GM18868 (cell line): ENCODE measurements around the gene TES.

Experiments
- ATAC-seq: cut with Tn5 transposase; IDR thresholded peaks from one replicate; pipeline ENCODE4 v1.9.1; 2021; ENCODE audit warnings: mild to moderate bottlenecking, moderate library complexity; ENCODE audit not compliant: unreplicated experiment

Gene TES

GRCh38 chr7:116193329-116194087 lies 16.8 kb upstream of the TES start:
- ATAC-seq, result no peak

DNA sequence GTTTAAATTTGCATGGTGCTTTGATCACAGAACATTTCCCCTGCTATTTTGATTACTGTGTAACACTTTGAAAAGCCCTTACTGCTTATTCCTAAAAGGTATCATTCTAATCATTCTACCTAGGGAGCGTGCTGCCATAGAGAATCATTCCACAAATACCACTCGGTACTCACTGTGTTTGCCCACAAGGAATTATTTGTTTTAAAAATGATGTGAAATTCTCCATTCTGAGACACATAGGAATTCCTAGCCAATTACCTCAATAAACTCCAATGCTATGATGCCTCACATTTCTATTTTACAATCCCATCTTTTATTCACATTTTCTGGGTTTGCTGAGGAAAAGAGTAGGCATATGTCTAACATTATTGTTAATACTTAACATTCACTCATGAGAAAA lies 16.2 kb upstream of the TES start:
- no peak for ATAC-seq

- ATAC-seq, result no peak
These were observed 14.9 kb upstream of the TES start for GRCh38 chr7:116195451-116195850.

- no peak for ATAC-seq
These were observed 13.4 kb upstream of the TES start for GRCh38 chr7:116196947-116197346.

GRCh38 chr7:116197360-116197759 lies 13.0 kb upstream of the TES start:
- no peak for ATAC-seq

- no peak for ATAC-seq
These were observed 11.5 kb upstream of the TES start for GRCh38 chr7:116198748-116199410.

DNA sequence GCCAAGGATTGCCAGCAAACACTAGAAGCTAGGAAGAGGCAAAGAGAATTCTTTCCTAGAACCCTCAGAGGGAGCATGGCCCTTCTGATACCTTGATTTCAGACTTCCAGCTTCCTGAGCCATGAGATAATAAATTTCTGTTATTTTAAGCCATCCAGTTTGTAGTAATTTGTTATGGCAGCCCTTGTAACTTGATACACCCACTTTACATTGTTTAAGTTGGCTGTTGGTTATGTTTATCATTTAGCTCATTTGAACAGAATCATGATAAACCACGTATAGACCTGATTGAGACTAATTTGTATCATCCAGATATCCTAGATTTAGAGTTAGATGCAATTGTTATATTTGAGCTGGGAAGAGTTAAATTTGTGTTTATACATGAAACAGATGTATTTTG lies 9.4 kb upstream of the TES start:
- no peak for ATAC-seq

DNA sequence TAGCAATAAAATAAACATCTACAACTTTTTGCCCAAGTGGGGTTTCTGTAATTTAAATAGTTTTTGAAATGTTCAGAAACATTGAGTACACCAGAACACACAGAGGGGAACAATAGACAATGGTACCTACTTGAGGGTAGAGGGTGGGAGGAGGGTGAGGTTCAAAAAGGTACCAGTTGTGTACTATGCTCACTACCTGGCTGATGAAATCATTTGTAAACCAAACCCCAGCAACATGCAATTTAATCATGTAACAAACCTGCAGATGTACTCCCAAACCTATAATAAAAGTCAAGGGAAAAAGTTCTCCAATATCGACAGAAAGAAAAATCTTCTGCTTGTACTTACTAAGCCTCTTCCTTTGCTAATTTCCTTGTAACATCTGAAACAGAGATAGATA lies 4.2 kb upstream of the TES start:
- no peak for ATAC-seq

DNA sequence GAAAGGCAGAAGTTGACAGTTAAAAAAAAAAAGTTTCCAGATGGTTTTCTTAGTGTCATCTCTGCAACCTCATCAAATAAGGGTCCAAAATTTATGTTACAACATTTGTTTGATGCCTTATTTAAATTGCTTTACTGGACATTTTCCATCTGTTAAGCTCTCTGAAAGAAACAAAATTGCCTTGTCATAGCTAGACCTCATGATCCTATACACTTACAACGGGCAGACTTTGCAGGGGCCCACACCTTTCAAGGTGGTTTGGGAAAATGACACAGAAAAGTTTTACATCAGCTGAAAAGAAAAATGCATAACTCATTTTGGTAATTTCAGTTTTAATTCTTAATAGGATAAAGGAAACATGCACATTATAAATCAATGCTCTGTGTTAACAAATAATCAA lies 1.4 kb upstream of the TES start:
- no peak for ATAC-seq

DNA sequence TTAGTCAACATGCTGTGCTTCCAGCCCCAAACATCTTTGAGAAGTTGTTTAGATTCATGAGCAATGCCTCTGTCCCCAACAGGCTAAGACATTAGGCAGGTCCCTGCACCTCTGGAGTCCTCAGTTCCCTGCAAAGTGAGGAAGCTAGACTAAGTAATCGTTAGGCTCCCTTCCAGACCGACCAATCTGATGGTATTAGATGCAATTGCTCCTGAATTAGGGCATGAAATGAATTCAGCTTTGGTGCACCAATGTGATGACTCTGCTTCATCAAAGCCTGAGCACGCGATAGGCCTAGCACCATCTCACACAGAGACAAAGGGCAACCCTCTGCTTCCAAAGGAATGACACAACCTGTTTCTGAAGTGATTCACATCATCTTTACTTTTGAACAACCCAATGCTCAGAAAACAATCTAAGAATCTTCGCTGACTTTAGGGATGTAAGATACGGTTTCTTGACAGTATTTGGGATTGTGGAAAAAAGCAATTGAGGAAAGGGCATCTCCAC lies 723 bp upstream of the TES start:
- ATAC-seq, result no peak

- peak; percentile 70 for ATAC-seq
These were observed 920 bp downstream of the TES start for GRCh38 chr7:116211006-116211912.

- no peak for ATAC-seq
These were observed 1.7 kb downstream of the TES start for GRCh38 chr7:116211913-116212596.

- ATAC-seq, result no peak
These were observed 2.5 kb downstream of the TES start for GRCh38 chr7:116212869-116213268.

- ATAC-seq, result no peak
These were observed 3.2 kb downstream of the TES start for GRCh38 chr7:116213361-116214130.

DNA sequence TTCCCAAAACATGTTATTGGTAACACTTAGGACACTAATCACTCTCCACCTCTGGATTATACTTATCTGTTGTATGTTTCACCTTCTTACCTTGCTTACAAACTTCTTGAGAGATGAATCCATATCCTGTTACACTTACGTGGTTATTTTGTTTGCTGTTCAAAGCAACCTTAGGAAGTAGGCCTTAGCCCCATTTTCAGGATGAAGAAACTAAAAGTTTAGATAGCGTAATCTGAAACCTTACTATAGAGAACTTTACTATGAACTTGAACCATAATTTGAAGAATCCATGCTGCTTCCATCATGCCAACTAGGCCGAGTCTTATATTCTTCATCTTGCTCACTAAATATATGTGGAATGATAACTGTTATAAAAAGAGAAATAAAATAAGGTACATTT lies 4.6 kb downstream of the TES start:
- ATAC-seq, result no peak

- ATAC-seq, result no peak
These were observed 5.2 kb downstream of the TES start for GRCh38 chr7:116215551-116215950.

DNA sequence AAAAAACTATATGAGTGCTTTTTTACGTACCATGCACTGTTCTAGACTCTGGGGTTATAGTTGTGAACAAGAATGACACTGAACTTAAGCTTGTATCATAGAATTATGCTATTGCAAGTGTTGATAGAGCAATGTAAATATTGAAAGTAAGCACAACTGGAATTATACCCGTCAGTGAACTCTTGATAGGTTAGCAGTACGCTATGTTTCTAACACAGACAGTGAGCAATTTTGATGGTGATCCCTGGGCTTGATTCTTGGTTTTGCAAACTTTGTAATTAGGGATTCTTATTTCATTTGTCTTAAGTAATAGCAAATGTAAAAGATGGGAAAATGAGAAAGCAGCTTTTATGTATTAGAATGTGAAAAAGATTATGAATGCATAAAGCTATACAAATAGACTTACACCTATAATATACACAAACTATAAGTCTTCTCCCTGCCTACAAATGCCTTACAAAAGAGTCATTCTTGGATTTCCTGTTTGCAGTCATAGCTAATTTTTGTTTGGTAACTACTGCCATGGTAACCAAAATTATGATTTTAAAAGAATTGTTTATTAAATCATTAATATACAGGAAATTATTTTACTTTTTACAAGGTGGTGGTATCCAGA lies 6.7 kb downstream of the TES start:
- no peak for ATAC-seq

GRCh38 chr7:116218051-116218645 lies 7.8 kb downstream of the TES start:
- no peak for ATAC-seq

DNA sequence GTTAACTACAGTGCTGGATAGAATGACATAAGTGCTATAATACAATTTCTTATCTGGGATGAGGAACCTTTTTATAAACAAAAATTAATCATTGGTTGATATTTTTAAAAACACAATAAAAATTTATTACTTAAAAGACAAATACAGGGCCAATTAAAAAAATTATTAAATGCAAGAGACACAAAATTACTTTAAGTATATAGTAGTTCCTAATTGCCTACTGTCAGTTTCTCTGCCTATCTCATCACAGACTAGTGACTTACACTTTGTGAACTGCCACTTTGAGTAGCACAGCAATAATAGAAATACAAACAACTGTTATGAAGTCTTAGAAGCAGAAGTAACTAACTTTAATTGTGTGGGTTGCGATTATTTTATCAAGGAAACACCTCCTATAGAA lies 8.4 kb downstream of the TES start:
- no peak for ATAC-seq
